GM19468 (cell line): ENCODE data around the gene CDS2.

Source experiments
- ATAC-seq: cut with Tn5 transposase; IDR thresholded peaks from one replicate; pipeline ENCODE4 v1.9.1; 2021; ENCODE audit warnings: mild to moderate bottlenecking, moderate library complexity, moderate number of reproducible peaks; ENCODE audit not compliant: unreplicated experiment; ENCODE audit errors: extremely low read depth

CDS2 gene

GRCh38 chr20:5177071-5177470, 50.3 kb downstream of the CDS2 start:
- no peak for ATAC-seq

GRCh38 chr20:5178046-5178445, 51.2 kb downstream of the CDS2 start:
- ATAC-seq = no peak

GRCh38 chr20:5180421-5180820, 53.6 kb downstream of the CDS2 start:
- ATAC-seq = no peak

GRCh38 chr20:5180933-5181332, 54.1 kb downstream of the CDS2 start:
- ATAC-seq = no peak

GRCh38 chr20:5181492-5181891, 54.7 kb downstream of the CDS2 start:
- ATAC-seq = no peak

GRCh38 chr20:5181958-5182357, 55.1 kb downstream of the CDS2 start:
- ATAC-seq = no peak

GRCh38 chr20:5182615-5183254, 55.9 kb downstream of the CDS2 start:
- ATAC-seq = no peak

- no peak for ATAC-seq
These were observed 57.1 kb downstream of the CDS2 start for GRCh38 chr20:5183731-5184474.

- no peak for ATAC-seq
These were observed 57.9 kb downstream of the CDS2 start for GRCh38 chr20:5184684-5185083.

GRCh38 chr20:5187122-5187521, 60.3 kb downstream of the CDS2 start:
- no peak for ATAC-seq

GRCh38 chr20:5188736-5189135, 61.9 kb downstream of the CDS2 start:
- ATAC-seq = no peak

GRCh38 chr20:5189917-5190316, 63.1 kb downstream of the CDS2 start:
- ATAC-seq = no peak

- no peak for ATAC-seq
These were observed 63.6 kb downstream of the CDS2 start for GRCh38 chr20:5190444-5190843.

GRCh38 chr20:5191829-5192569, 65.2 kb downstream of the CDS2 start:
- peak; percentile 46 for ATAC-seq

- ATAC-seq = peak; percentile 66
These were observed 66.0 kb downstream of the CDS2 start for GRCh38 chr20:5192570-5193431.

- no peak for ATAC-seq
These were observed 68.8 kb downstream of the CDS2 start for GRCh38 chr20:5195655-5196054.

GRCh38 chr20:5196149-5196548, 69.3 kb downstream of the CDS2 start:
- ATAC-seq = no peak

GRCh38 chr20:5197270-5197827, 70.5 kb downstream of the CDS2 start:
- no peak for ATAC-seq

GRCh38 chr20:5197847-5198650, 71.2 kb downstream of the CDS2 start:
- ATAC-seq = no peak
